ENCODE data around the gene ZNF518A. TPM values are rescaled to one million over a fixed set of nuclear protein-coding genes. Genes with fewer than 3 reads are reported as not detected.
A peak's percentile ranks its signal among the peaks of the same experiment; 100 is the strongest.

Gene ZNF518A
- total and polyA plus RNA-seq, 9 of the 15 experiments (the other 6 are each of a cell fraction or from before 2014, with no cell fraction given), result 6.3 to 30.0 (median 17.4) TPM

DNA sequence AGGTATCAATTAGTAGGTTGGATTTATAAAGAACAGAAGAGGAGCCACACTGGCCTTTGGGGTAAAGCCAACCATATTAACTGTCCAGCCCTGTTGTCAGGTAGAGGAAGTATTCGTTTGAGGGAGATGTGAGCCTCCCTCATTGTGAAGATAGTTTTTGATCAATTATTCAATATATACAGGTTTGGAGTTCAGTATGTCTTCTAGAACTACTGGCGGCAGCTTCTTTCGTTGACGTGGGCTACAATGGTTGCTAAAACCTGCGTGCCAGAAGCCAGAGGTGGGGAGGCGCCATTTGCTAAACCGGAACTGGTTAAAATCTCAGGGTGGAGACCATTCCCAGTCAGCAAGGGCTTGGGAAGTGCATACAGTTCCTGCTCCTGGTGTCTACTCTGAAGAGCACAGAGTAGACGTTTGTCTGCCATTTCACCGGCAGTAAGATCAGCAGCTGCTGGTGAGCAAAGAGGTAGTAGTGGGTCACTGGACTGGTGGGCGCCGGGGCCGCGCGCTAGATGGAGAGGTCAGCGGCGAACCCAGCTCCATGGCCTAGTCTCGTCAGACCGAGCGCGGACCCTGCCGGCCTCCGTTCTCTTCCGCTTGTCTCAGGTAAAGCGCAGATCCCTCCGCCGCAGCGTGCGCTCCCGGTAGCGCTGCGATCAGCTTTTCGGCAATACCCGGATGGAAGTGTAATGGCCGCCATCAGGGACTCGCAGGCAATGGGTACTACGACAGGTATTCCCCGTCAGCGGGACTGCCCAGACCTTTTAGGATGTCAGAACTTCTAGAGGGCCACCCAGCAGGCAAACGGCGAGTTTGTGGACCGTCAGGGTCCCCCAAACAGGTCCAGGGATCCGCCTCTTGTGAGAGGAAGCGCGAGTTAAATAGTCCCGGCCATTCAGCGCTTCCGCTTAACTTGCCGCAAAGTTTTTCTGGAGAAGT, at the start of gene ZNF518A (continued):
- TF ChIP-seq, protein P1, sequence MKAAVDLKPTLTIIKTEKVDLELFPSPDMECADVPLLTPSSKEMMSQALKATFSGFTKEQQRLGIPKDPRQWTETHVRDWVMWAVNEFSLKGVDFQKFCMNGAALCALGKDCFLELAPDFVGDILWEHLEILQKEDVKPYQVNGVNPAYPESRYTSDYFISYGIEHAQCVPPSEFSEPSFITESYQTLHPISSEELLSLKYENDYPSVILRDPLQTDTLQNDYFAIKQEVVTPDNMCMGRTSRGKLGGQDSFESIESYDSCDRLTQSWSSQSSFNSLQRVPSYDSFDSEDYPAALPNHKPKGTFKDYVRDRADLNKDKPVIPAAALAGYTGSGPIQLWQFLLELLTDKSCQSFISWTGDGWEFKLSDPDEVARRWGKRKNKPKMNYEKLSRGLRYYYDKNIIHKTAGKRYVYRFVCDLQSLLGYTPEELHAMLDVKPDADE (conservative IDR thresholded peaks at IDR 0.05; ENCODE audit: control insufficient read depth, low read depth, low read length), result peak; percentile 6
- TF ChIP-seq HNRNPL (IDR thresholded peaks at IDR 0.05; ENCODE audit: low read depth, low read length) (no peak), GABPA (tag; conservative IDR thresholded peaks at IDR 0.05; ENCODE audit: low read depth) (peak; percentile 91), ZNF778 (CRISPR knock-in tag; IDR thresholded peaks at IDR 0.05) (no peak), SIN3A (IDR thresholded peaks at IDR 0.05; ENCODE audit: borderline replicate concordance in 2 of 2, control insufficient read depth in 1 of 2, low read depth in 2 of 2, low read length in 2 of 2) (no peak), RBM15 (IDR thresholded peaks at IDR 0.05; ENCODE audit: insufficient read depth, low read length) (no peak), CHD2 (IDR thresholded peaks at IDR 0.05; ENCODE audit: low read depth, low read length) (peak; percentile 82; the same call in 1 of the 2 replicates), ZNF311 (CRISPR knock-in tag; IDR thresholded peaks at IDR 0.05) (no peak), HDGF (IDR thresholded peaks at IDR 0.05) (peak; percentile 55; the same call in 1 of the 2 replicates), HNRNPK (IDR thresholded peaks at IDR 0.05; ENCODE audit: low read depth, low read length, poor library complexity, severe bottlenecking) (no peak)
- TF ChIP-seq, protein P2, sequence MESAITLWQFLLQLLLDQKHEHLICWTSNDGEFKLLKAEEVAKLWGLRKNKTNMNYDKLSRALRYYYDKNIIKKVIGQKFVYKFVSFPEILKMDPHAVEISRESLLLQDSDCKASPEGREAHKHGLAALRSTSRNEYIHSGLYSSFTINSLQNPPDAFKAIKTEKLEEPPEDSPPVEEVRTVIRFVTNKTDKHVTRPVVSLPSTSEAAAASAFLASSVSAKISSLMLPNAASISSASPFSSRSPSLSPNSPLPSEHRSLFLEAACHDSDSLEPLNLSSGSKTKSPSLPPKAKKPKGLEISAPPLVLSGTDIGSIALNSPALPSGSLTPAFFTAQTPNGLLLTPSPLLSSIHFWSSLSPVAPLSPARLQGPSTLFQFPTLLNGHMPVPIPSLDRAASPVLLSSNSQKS (CRISPR knock-in tag; IDR thresholded peaks at IDR 0.05), result no peak
- TF ChIP-seq, protein P3, sequence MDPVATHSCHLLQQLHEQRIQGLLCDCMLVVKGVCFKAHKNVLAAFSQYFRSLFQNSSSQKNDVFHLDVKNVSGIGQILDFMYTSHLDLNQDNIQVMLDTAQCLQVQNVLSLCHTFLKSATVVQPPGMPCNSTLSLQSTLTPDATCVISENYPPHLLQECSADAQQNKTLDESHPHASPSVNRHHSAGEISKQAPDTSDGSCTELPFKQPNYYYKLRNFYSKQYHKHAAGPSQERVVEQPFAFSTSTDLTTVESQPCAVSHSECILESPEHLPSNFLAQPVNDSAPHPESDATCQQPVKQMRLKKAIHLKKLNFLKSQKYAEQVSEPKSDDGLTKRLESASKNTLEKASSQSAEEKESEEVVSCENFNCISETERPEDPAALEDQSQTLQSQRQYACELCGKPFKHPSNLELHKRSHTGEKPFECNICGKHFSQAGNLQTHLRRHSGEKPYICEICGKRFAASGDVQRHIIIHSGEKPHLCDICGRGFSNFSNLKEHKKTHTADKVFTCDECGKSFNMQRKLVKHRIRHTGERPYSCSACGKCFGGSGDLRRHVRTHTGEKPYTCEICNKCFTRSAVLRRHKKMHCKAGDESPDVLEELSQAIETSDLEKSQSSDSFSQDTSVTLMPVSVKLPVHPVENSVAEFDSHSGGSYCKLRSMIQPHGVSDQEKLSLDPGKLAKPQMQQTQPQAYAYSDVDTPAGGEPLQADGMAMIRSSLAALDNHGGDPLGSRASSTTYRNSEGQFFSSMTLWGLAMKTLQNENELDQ (CRISPR knock-in tag; IDR thresholded peaks at IDR 0.05; ENCODE audit: borderline replicate concordance), result no peak
- TF ChIP-seq, protein P4, sequence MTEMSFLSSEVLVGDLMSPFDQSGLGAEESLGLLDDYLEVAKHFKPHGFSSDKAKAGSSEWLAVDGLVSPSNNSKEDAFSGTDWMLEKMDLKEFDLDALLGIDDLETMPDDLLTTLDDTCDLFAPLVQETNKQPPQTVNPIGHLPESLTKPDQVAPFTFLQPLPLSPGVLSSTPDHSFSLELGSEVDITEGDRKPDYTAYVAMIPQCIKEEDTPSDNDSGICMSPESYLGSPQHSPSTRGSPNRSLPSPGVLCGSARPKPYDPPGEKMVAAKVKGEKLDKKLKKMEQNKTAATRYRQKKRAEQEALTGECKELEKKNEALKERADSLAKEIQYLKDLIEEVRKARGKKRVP (CRISPR knock-in tag; IDR thresholded peaks at IDR 0.05), result no peak
- TF ChIP-seq, protein P5, sequence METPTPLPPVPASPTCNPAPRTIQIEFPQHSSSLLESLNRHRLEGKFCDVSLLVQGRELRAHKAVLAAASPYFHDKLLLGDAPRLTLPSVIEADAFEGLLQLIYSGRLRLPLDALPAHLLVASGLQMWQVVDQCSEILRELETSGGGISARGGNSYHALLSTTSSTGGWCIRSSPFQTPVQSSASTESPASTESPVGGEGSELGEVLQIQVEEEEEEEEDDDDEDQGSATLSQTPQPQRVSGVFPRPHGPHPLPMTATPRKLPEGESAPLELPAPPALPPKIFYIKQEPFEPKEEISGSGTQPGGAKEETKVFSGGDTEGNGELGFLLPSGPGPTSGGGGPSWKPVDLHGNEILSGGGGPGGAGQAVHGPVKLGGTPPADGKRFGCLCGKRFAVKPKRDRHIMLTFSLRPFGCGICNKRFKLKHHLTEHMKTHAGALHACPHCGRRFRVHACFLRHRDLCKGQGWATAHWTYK (CRISPR knock-in tag; IDR thresholded peaks at IDR 0.05), result no peak
- TF ChIP-seq, protein P6, sequence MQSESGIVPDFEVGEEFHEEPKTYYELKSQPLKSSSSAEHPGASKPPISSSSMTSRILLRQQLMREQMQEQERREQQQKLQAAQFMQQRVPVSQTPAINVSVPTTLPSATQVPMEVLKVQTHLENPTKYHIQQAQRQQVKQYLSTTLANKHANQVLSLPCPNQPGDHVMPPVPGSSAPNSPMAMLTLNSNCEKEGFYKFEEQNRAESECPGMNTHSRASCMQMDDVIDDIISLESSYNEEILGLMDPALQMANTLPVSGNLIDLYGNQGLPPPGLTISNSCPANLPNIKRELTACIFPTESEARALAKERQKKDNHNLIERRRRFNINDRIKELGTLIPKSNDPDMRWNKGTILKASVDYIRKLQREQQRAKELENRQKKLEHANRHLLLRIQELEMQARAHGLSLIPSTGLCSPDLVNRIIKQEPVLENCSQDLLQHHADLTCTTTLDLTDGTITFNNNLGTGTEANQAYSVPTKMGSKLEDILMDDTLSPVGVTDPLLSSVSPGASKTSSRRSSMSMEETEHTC (IDR thresholded peaks at IDR 0.05), result no peak
